NCI-H128 (cell line): ENCODE results near the gene RIPOR3.

ENCODE experiments used
- DNase-seq: peaks from one replicate; lab custom pipeline; 2025; ENCODE audit not compliant: unreplicated experiment; lab: John Stamatoyannopoulos, UW

RIPOR3 gene

GRCh38 chr20:50594231-50594590, 97.1 kb downstream of the RIPOR3 start:
- DNase-seq = no peak

- no peak for DNase-seq
These were observed 98.4 kb downstream of the RIPOR3 start for GRCh38 chr20:50593005-50593335.

GRCh38 chr20:50592282-50593004, 98.9 kb downstream of the RIPOR3 start:
- no peak for DNase-seq

GRCh38 chr20:50591233-50591852, 100.0 kb downstream of the RIPOR3 start:
- DNase-seq = no peak

GRCh38 chr20:50590348-50590664, 101.0 kb downstream of the RIPOR3 start:
- DNase-seq = no peak

- DNase-seq = no peak
These were observed 101.6 kb downstream of the RIPOR3 start for GRCh38 chr20:50589548-50590347.

GRCh38 chr20:50588034-50588736, 103.2 kb downstream of the RIPOR3 start:
- DNase-seq = no peak

GRCh38 chr20:50587291-50587961, 103.9 kb downstream of the RIPOR3 start:
- DNase-seq = no peak

- no peak for DNase-seq
These were observed 104.7 kb downstream of the RIPOR3 start for GRCh38 chr20:50586531-50587232.

- DNase-seq = no peak
These were observed 105.7 kb downstream of the RIPOR3 start for GRCh38 chr20:50585678-50586077.

GRCh38 chr20:50585214-50585613, 106.1 kb downstream of the RIPOR3 start:
- DNase-seq = no peak

GRCh38 chr20:50584687-50585086, 106.7 kb downstream of the RIPOR3 start:
- DNase-seq = no peak

- no peak for DNase-seq
These were observed 107.7 kb downstream of the RIPOR3 start for GRCh38 chr20:50583442-50584150.

GRCh38 chr20:50582591-50583234, 108.6 kb downstream of the RIPOR3 start:
- DNase-seq = no peak

GRCh38 chr20:50582092-50582491, 109.2 kb downstream of the RIPOR3 start:
- no peak for DNase-seq

- DNase-seq = no peak
These were observed 110.3 kb downstream of the RIPOR3 start for GRCh38 chr20:50580842-50581544.

GRCh38 chr20:50580016-50580747, 111.2 kb downstream of the RIPOR3 start:
- DNase-seq = no peak

- DNase-seq = no peak
These were observed 111.8 kb downstream of the RIPOR3 start for GRCh38 chr20:50579511-50579910.
